HepG2 (cell line): ENCODE results near the gene RHOT2. TPM values are rescaled to one million over a fixed set of nuclear protein-coding genes. Genes with fewer than 3 reads are reported as not detected.

Source experiments
- ATAD3A ChIP-seq: sonication (generic); formaldehyde crosslinking; IDR thresholded peaks from 2 replicates; pipeline ENCODE4 v1.4.0; 2020; ENCODE audit warnings: missing genetic modification reagents
- ATF1 ChIP-seq: IDR thresholded peaks from 2 replicates; pipeline ENCODE4 v1.6.1; 2016; ENCODE audit warnings: mild to moderate bottlenecking, control low read depth
- CENPX ChIP-seq: sonication (generic); formaldehyde crosslinking; IDR thresholded peaks from 2 replicates; pipeline ENCODE4 v1.9.0; 2021; ENCODE audit warnings: mild to moderate bottlenecking, missing genetic modification reagents, moderate library complexity
- CHD2 ChIP-seq: IDR thresholded peaks from 2 replicates; pipeline ENCODE4 v1.6.1; 2011; ENCODE audit warnings: low read depth, low read length, improper control_type of control experiment
- DRAP1 ChIP-seq: IDR thresholded peaks from 2 replicates; pipeline ENCODE4 v1.6.1; 2016; ENCODE audit warnings: missing genetic modification reagents, missing compliant biosample characterization
- ELF4 ChIP-seq: sonication (generic); formaldehyde crosslinking; IDR thresholded peaks from 2 replicates; pipeline ENCODE4 v1.5.0; 2020; ENCODE audit warnings: missing genetic modification reagents, mild to moderate bottlenecking, moderate library complexity, borderline replicate concordance
- GATA4 ChIP-seq: sonication (generic); IDR thresholded peaks from 2 replicates; pipeline ENCODE4 v1.6.1; 2016; ENCODE audit warnings: antibody characterized with exemption, low read depth, borderline replicate concordance
- HES4 ChIP-seq: sonication (generic); formaldehyde crosslinking; IDR thresholded peaks from 2 replicates; pipeline ENCODE4 v1.9.0; 2021; ENCODE audit warnings: mild to moderate bottlenecking, missing genetic modification reagents, borderline replicate concordance
- HNF1A ChIP-seq, 2 experiments: sonication (generic) in 1 of 2; formaldehyde crosslinking in 1 of 2; IDR thresholded peaks; 2 replicates each; pipeline versions ENCODE4 v1.4.0 to v1.6.1; 2016 to 2020; ENCODE audit warnings: borderline replicate concordance in 1 of 2, low read depth in 1 of 2, mild to moderate bottlenecking in 1 of 2, missing genetic modification reagents in 1 of 2
- IRX3 ChIP-seq: sonication (generic); formaldehyde crosslinking; IDR thresholded peaks from 2 replicates; pipeline ENCODE4 v1.8.1; 2023; ENCODE audit warnings: mild to moderate bottlenecking, low read depth, missing genetic modification reagents, borderline replicate concordance
- MTF2 ChIP-seq: sonication (generic); formaldehyde crosslinking; IDR thresholded peaks from 2 replicates; pipeline ENCODE4 v1.5.0; 2020; ENCODE audit warnings: missing genetic modification reagents, borderline replicate concordance
- NONO ChIP-seq, 2 experiments: fragments of 450-650 bp in 1 of 2; sonication (generic) in 1 of 2; formaldehyde crosslinking in 1 of 2; IDR thresholded peaks in 1 of 2; conservative IDR thresholded peaks in 1 of 2; 2 replicates each; pipeline versions ENCODE4 v1.6.1 to v1.8.0; 2017 to 2022; ENCODE audit warnings: mild to moderate bottlenecking in 1 of 2, missing genetic modification reagents in 1 of 2, moderate library complexity in 1 of 2
- PAWR ChIP-seq: sonication (generic); formaldehyde crosslinking; IDR thresholded peaks from 2 replicates; pipeline ENCODE4 v1.4.0; 2020; ENCODE audit warnings: missing genetic modification reagents, mild to moderate bottlenecking, borderline replicate concordance
- PHB2 ChIP-seq: fragments of 450-650 bp; IDR thresholded peaks from 2 replicates; pipeline ENCODE4 v1.6.1; 2018; ENCODE audit not compliant: partially characterized antibody
- SMYD3 ChIP-seq: sonication (generic); formaldehyde crosslinking; IDR thresholded peaks from 2 replicates; pipeline ENCODE4 v1.8.1; 2023; ENCODE audit warnings: mild to moderate bottlenecking, missing genetic modification reagents
- TARDBP ChIP-seq: sonication (generic); formaldehyde crosslinking; IDR thresholded peaks from 2 replicates; pipeline ENCODE4 v1.8.0; 2022; ENCODE audit warnings: mild to moderate bottlenecking, missing genetic modification reagents
- TERF1 ChIP-seq: sonication (generic); formaldehyde crosslinking; IDR thresholded peaks from 2 replicates; pipeline ENCODE4 v1.8.0; 2022; ENCODE audit warnings: mild to moderate bottlenecking, missing genetic modification reagents, moderate library complexity
- ZNF224 ChIP-seq: sonication (generic); formaldehyde crosslinking; IDR thresholded peaks from 2 replicates; pipeline ENCODE4 v1.5.0; 2020; ENCODE audit warnings: mild to moderate bottlenecking, missing genetic modification reagents
- ZNF225 ChIP-seq: sonication (generic); formaldehyde crosslinking; IDR thresholded peaks from 2 replicates; pipeline ENCODE4 v1.4.0; 2020; ENCODE audit warnings: mild to moderate bottlenecking, missing genetic modification reagents
- ZNF30 ChIP-seq: sonication (generic); formaldehyde crosslinking; IDR thresholded peaks from 2 replicates; pipeline ENCODE4 v1.5.0; 2020; ENCODE audit warnings: mild to moderate bottlenecking, missing genetic modification reagents
- ZNF577 ChIP-seq: sonication (generic); formaldehyde crosslinking; IDR thresholded peaks from 2 replicates; pipeline ENCODE4 v1.4.0; 2020; ENCODE audit warnings: mild to moderate bottlenecking, low read depth, missing genetic modification reagents, borderline replicate concordance
- ZNF652 ChIP-seq: IDR thresholded peaks from 2 replicates; pipeline ENCODE4 v1.6.1; 2016; ENCODE audit warnings: low read depth, borderline replicate concordance
- ZSCAN22 ChIP-seq: sonication (generic); formaldehyde crosslinking; IDR thresholded peaks from 2 replicates; pipeline ENCODE4 v1.4.0; 2020; ENCODE audit warnings: mild to moderate bottlenecking, missing genetic modification reagents
- polyA plus RNA-seq, 8 experiments: library from polyadenylated mRNA; depleted of rRNA in 3 of 8; stranded (reverse) in 7 of 8; unstranded in 1 of 8; fragments of >200 nt; fragmentation: Illumina TruSeq in 4 of 8; extraction: Trizol in 4 of 8; gene quantifications; 2 replicates each; pipeline versions ENCODE4 v1.2.1 to v1.2.3, GENCODE V29; 2011 to 2016; ENCODE audit warnings: low read depth in 4 of 8, missing spikeins in 1 of 8, mixed read lengths in 1 of 8; ENCODE audit not compliant: insufficient read depth in 1 of 8
- total RNA-seq, 5 experiments: library from RNA; depleted of rRNA; stranded (reverse); fragments of >200 nt; fragmentation: Illumina TruSeq; extraction: Trizol; gene quantifications; 2 replicates each; pipeline ENCODE4 v1.2.3, GENCODE V29; 2016; ENCODE audit warnings: low read depth in 1 of 5

The RHOT2 gene
- total and polyA plus RNA-seq, 2 of the 13 experiments (the other 11 are each of a cell fraction or from before 2014, with no cell fraction given) = 63.6 to 76.9 TPM

GRCh38 chr16:636206-637080 is 31.5 kb upstream of the RHOT2 start, which contains the start of gene METTL26 (continued):
- TF ChIP-seq SMYD3 (CRISPR knock-in tag) (peak; percentile 30; the same call in 1 of the 2 replicates), ZNF577 (CRISPR knock-in tag) (no peak), ELF4 (CRISPR knock-in tag) (no peak), HES4 (CRISPR knock-in tag) (peak; percentile 57), CHD2 (peak; percentile 88), ATF1 (CRISPR knock-in tag) (no peak), GATA4 (no peak; the same call in 1 of the 2 replicates), NONO (IDR thresholded peaks at IDR 0.05) (no peak), NONO (CRISPR knock-in tag; conservative IDR thresholded peaks at IDR 0.05) (peak; percentile 93), PHB2 (no peak), IRX3 (CRISPR knock-in tag) (peak; percentile 78; the same call in 1 of the 2 replicates), ZSCAN22 (CRISPR knock-in tag) (no peak), TARDBP (CRISPR knock-in tag) (no peak; the same call in 1 of the 2 replicates), DRAP1 (CRISPR knock-in tag) (peak; percentile 82), CENPX (CRISPR knock-in tag) (no peak), HNF1A (IDR thresholded peaks at IDR 0.05; ENCODE audit: low read depth) (no peak), HNF1A (CRISPR knock-in tag; IDR thresholded peaks at IDR 0.05; ENCODE audit: borderline replicate concordance) (peak; percentile 5; the same call in 1 of the 2 replicates), ZNF30 (0 out of 2 replicates have a peak, but pooled peaks have one; percentile 54), ZNF224 (CRISPR knock-in tag) (peak; percentile 86; the same call in 1 of the 2 replicates), ATAD3A (CRISPR knock-in tag) (no peak), ZNF225 (CRISPR knock-in tag) (peak; percentile 9; the same call in 1 of the 2 replicates), MTF2 (CRISPR knock-in tag) (no peak), TERF1 (CRISPR knock-in tag) (no peak), ZNF652 (CRISPR knock-in tag) (no peak), PAWR (no peak)
